ENCODE measurements around the gene EVPLL. TPM values are rescaled to one million over a fixed set of nuclear protein-coding genes. Genes with fewer than 3 reads are reported as not detected.

The EVPLL gene
- polyA plus RNA-seq, 1 of the 3 experiments (the other 2 are of a cell fraction): not detected

GRCh38 chr17:18360518-18360917 is 17.1 kb upstream of the EVPLL start:
- no peaks in the 10 kb centered on the region for H3K27me3 ChIP-seq (ENCODE audit: insufficient read depth)
- no peaks in the 10 kb centered on the region for H4K20me1 ChIP-seq (ENCODE audit: insufficient read depth)
- H3K9me3 ChIP-seq: no peaks in the 10 kb centered on the region
- CTCF ChIA-PET: no interaction called here
- no peaks in the 10 kb centered on the region for H3K36me3 ChIP-seq (replicated peaks in 1 of 2; ENCODE audit: control insufficient read depth in 1 of 2, insufficient read depth in 2 of 2, low read length in 1 of 2)
- H2AFZ ChIP-seq (ENCODE audit: low read depth): no peak overlapping the region
- DNase-seq: no peak
- no peak overlapping the region for H3K4me2 ChIP-seq
- H3K9me2 ChIP-seq: no peaks in the 10 kb centered on the region
- 88% methylated on average over 8 of the region's 8 CpGs for WGBS (ENCODE audit: low lambda C conversion rate)
- no peak overlapping the region for H3K9ac ChIP-seq
- H3K4me1 ChIP-seq (ENCODE audit: control insufficient read depth in 1 of 2, insufficient read depth in 2 of 2, low read depth in 1 of 2, low read length in 1 of 2): peaks cover 4 to 8% of the 10 kb centered on the region in 2 experiments; a peak in 1 of 4 replicates
- TF ChIP-seq FOXJ3 (CRISPR knock-in tag; IDR thresholded peaks at IDR 0.05): no peak
- no peak for TF ChIP-seq MAX (IDR thresholded peaks at IDR 0.05; ENCODE audit: low read depth)
- TF ChIP-seq, protein P1, sequence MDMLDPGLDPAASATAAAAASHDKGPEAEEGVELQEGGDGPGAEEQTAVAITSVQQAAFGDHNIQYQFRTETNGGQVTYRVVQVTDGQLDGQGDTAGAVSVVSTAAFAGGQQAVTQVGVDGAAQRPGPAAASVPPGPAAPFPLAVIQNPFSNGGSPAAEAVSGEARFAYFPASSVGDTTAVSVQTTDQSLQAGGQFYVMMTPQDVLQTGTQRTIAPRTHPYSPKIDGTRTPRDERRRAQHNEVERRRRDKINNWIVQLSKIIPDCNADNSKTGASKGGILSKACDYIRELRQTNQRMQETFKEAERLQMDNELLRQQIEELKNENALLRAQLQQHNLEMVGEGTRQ (IDR thresholded peaks at IDR 0.05; ENCODE audit: borderline replicate concordance, low read depth, low read length): no peak
- no peak for TF ChIP-seq TEAD4 (IDR thresholded peaks at IDR 0.05; ENCODE audit: borderline replicate concordance, insufficient read depth)
- no peak for TF ChIP-seq ZBTB33 (IDR thresholded peaks at IDR 0.05; ENCODE audit: borderline replicate concordance, low read depth)
- no peak for TF ChIP-seq FOXM1 (IDR thresholded peaks at IDR 0.05; ENCODE audit: low read depth)
- TF ChIP-seq FOSL2 (IDR thresholded peaks at IDR 0.05; ENCODE audit: borderline replicate concordance, low read depth): no peak
- TF ChIP-seq POLR2AphosphoS5 (IDR thresholded peaks at IDR 0.05; ENCODE audit: low read depth, low read length): no peak
- TF ChIP-seq NFIC (IDR thresholded peaks at IDR 0.05; ENCODE audit: borderline replicate concordance): no peak
- no peak for TF ChIP-seq PBX3 (IDR thresholded peaks at IDR 0.05)
- TF ChIP-seq, protein P2, sequence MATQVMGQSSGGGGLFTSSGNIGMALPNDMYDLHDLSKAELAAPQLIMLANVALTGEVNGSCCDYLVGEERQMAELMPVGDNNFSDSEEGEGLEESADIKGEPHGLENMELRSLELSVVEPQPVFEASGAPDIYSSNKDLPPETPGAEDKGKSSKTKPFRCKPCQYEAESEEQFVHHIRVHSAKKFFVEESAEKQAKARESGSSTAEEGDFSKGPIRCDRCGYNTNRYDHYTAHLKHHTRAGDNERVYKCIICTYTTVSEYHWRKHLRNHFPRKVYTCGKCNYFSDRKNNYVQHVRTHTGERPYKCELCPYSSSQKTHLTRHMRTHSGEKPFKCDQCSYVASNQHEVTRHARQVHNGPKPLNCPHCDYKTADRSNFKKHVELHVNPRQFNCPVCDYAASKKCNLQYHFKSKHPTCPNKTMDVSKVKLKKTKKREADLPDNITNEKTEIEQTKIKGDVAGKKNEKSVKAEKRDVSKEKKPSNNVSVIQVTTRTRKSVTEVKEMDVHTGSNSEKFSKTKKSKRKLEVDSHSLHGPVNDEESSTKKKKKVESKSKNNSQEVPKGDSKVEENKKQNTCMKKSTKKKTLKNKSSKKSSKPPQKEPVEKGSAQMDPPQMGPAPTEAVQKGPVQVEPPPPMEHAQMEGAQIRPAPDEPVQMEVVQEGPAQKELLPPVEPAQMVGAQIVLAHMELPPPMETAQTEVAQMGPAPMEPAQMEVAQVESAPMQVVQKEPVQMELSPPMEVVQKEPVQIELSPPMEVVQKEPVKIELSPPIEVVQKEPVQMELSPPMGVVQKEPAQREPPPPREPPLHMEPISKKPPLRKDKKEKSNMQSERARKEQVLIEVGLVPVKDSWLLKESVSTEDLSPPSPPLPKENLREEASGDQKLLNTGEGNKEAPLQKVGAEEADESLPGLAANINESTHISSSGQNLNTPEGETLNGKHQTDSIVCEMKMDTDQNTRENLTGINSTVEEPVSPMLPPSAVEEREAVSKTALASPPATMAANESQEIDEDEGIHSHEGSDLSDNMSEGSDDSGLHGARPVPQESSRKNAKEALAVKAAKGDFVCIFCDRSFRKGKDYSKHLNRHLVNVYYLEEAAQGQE (IDR thresholded peaks at IDR 0.05; ENCODE audit: low read depth, low read length): no peak
- no peak for TF ChIP-seq TCF12 (IDR thresholded peaks at IDR 0.05)
- no peak for TF ChIP-seq RXRA (IDR thresholded peaks at IDR 0.05; ENCODE audit: borderline replicate concordance, low read depth)
- no peak for TF ChIP-seq SMC3 (IDR thresholded peaks at IDR 0.05; ENCODE audit: low read depth, low read length)
- no peak for TF ChIP-seq GATA2 (CRISPR knock-in tag; IDR thresholded peaks at IDR 0.05)
- TF ChIP-seq MXI1 (IDR thresholded peaks at IDR 0.05; ENCODE audit: low read depth, low read length): no peak
- no peak for TF ChIP-seq NRF1 (IDR thresholded peaks at IDR 0.05; ENCODE audit: low read depth, low read length)
- TF ChIP-seq EP300 (IDR thresholded peaks at IDR 0.05; ENCODE audit: borderline replicate concordance in 1 of 2, low read depth in 1 of 2, low read length in 1 of 2): no peak
- TF ChIP-seq TAF1 (IDR thresholded peaks at IDR 0.05; ENCODE audit: borderline replicate concordance, low read depth, low read length): no peak
- no peak for TF ChIP-seq RFX5 (IDR thresholded peaks at IDR 0.05; ENCODE audit: low read length)
- H3F3A ChIP-seq (replicated peaks; ENCODE audit: insufficient read depth): peaks cover 9% of the 10 kb centered on the region
- H3K79me2 ChIP-seq (ENCODE audit: insufficient read depth): peaks cover 21% of the 10 kb centered on the region; the same call in 1 of the 2 replicates
- no peak overlapping the region for H3K27ac ChIP-seq (ENCODE audit: low read depth in 2 of 2, low read length in 1 of 2)
- H3K4me3 ChIP-seq (ENCODE audit: low read depth in 2 of 2, low read length in 1 of 2): no peak overlapping the region
- POLR2A ChIA-PET: no interaction called here
